NCI-H82 treated with DMSO at 0.1 percent for 48 hours (cell line): ENCODE measurements around the gene GLG1.
A peak's percentile ranks its signal among the peaks of the same experiment; 100 is the strongest.
"Not testable (repeated sequence)": the region's sequence is repeated elsewhere in the genome, so short reads cannot be mapped to it uniquely, and the experiment has no call there.

Experiments
- DNase-seq: peaks from one replicate; lab custom pipeline; 2025; ENCODE audit not compliant: unreplicated experiment; lab: John Stamatoyannopoulos, UW

Gene GLG1

DNA sequence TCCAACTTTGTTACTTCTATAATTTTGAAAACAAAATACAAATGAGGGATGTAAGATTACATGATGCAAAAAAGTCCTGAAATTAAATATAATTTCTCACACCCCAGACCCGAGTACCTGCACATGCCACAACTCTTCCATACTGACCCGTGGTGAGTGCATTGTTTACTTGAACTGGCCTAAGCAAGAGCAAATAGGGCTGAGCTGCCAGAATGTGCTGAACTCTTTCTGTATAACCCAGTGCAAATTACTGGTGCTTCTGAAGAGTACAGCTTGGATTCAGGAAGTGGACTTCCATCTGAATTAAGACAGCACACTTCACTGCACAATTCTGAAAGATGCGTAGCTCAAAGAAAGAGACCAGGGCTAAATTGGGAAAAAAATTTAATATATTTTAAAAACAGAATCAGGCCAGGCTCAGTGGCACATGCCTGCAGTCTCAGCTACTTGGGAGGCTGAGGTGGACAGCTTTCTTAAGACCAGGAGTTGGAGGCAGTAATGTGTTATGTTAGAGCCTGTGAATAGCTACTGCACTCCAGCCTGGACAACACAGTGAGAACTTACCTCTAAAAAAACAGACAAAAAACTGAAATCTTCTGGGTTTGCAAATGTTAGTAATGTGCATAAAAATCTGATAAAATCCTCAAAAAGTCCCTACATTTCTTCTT lies 63.9 kb downstream of the GLG1 start:
- not testable (repeated sequence) for DNase-seq

DNA sequence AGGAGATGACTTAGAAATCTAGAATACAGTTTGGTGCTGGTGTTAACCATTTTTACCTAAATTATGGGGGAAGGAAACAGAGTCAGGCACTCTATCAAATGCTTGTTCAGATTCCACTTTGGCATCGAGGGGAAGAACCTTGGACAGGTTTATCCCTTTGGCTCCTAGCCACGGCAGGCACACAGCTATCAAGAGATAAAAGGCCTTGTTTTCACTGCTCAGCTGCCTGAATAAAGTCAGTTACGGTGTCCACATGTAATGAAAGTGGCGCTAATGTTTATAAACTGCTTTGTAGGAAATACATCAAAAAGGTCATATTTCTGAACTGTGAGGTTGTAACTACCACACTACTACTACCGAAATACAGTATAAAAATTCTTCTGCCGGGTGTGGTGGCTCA lies 66.3 kb downstream of the GLG1 start:
- DNase-seq, result not testable (repeated sequence)

DNA sequence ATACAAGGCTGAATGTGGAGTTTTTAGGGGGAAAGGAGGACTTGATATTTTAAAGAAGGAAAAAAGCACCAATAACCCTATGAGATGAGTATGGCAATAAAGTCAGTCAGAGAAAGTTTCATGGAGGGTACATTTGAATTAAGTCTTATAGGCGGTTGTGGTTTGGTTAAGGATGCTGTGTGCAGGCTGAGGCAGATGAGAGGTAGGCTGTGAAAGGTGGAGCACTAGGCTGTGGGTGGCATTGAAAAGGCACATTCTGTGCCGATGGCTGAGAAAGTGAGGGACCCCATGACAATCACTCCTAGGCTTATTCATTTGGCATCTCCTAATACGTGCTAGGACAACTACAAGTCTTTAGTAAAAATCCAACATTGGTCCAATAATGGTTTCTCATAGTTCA lies 68.1 kb downstream of the GLG1 start:
- DNase-seq, result not testable (repeated sequence)

DNA sequence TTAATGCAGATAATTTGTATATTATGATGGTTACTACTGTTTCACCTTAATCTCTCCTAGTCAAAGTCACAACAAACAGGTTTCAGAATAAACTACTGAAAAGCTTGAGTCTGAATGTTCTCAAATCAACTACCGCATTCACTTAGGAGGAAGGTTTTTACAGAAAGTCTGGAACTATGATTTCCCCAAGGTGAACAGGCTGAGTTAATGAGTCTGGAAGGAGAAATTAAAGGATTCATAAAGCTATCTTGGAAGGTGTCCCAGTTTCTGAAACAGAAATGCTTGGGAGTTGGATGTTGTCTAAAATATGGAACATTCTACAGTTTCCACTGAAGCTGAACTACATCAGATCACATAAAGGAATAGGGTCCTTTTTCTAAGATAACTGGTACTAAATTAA lies 69.2 kb downstream of the GLG1 start:
- not testable (repeated sequence) for DNase-seq

DNA sequence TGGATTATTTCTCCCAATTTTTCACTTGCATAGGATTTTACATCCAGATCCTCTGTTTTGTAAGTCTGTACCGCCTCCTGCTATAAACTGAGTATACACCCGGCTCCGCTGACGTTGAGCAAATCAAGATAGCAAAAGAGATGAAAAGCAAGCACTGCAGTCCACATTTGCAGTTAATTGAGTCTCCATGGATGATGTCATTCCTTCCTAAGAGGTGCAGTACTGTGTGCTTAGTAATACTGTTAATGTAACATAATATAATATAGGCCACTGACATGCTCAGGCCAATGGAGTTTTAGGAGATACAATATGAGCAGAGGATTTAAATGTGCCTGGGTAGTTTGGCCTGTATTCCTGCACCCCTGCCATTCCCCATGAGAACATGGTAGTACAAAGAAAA lies 72.3 kb downstream of the GLG1 start:
- not testable (repeated sequence) for DNase-seq

GRCh38 chr16:74524926-74525325 lies 82.0 kb downstream of the GLG1 start:
- DNase-seq, result no peak

GRCh38 chr16:74524117-74524516 lies 82.8 kb downstream of the GLG1 start:
- no peak for DNase-seq

DNA sequence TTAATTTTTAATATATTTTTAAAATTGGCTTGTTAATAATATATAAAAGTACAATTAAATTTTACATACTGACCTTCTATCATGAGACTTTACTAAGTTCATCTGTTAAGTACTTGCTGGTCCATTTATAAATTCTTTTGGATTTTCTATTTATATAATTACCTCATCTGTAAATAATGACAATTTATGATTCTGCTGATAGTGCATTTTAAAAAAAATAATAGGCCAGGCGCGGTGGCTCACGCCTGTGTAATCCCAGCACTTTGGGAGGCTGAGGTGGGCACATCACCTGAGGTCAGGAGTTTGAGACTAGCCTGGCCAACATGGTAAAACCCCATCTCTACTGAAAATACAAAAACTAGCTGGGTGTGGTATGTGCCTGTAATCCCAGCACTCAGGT lies 83.2 kb downstream of the GLG1 start:
- not testable (repeated sequence) for DNase-seq

DNA sequence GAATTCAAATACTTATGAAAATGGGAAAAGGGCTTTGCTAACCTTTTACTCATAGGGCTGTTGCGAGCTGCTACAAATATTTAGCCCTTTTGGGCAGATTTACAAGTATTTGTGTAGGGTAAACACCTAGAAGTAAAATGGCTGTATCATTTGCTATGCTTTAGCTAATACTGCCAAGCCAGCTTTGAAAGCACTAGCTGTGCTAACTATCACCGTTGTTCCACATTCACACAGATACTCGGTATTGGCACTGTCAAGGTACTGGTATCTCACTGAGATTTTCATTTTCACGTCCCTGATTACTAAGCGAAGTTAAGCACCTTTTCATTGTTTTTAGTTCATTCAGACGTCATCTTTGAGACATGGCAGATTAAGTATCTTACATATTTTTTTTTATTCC lies 84.8 kb downstream of the GLG1 start:
- DNase-seq, result no peak

DNA sequence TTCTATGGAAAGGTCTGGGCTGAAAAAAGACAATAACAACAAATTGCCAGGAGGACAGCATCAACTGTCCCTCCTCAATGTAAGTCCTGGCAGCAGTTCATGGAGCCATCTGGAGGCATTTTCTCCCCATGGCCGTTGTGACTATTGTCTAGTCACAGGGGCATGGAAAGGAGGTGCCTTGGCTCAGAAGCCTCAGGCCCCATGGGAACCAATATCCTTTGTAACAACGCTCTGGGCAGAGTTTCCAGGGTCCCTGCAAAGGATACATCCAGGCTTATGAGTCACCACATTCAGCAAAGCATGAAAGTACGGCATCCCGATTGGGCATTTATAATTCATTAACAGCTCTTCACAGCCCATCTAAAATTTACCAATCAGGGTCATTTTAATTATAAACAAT lies 85.2 kb downstream of the GLG1 start:
- DNase-seq, result no peak

DNA sequence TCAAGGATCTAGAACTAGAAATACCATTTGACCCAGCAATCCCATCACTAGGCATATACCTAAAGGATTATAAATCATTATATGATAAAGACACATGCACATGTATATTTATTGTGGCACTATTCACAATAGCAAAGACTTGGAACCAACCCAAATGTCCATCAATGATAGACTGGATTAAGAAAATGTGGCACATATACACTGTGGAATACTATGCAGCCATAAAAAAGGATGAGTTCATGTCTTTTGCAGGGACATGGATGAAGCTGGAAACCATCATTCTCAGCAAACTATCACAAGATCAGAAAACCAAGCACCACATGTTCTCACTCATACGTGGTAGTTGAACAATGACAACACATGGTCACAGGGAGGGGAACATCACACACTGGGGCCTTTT lies 88.0 kb downstream of the GLG1 start:
- not testable (repeated sequence) for DNase-seq

- no peak for DNase-seq
Observed at GRCh38 chr16:74511961-74512360, 95.0 kb downstream of the GLG1 start.

- no peak for DNase-seq
Observed at GRCh38 chr16:74505011-74505410, 101.9 kb downstream of the GLG1 start.

DNA sequence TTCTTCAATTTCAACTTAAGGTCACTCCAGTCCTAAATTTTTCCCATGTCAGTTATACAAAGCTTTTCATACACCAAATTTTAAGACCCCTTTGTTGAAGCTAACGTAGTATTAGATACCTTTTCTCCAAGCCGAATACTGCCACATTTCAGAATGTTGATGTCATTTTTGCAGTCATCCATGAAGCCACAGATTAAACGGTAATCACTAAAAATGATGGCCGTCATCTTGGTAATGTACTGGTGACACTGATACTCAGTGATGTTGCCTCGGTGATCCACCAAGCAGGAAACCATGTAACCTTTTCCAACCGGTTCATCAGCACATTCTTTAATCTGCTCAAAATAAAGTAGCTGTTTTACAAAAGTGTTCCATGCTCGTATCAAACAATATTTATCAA lies 103.5 kb downstream of the GLG1 start:
- DNase-seq, result no peak

- no peak for DNase-seq
Observed at GRCh38 chr16:74501484-74502478, 105.1 kb downstream of the GLG1 start.

- no peak for DNase-seq
Observed at GRCh38 chr16:74500907-74501306, 106.0 kb downstream of the GLG1 start.

- no peak for DNase-seq
Observed at GRCh38 chr16:74499114-74499513, 107.8 kb downstream of the GLG1 start.

DNA sequence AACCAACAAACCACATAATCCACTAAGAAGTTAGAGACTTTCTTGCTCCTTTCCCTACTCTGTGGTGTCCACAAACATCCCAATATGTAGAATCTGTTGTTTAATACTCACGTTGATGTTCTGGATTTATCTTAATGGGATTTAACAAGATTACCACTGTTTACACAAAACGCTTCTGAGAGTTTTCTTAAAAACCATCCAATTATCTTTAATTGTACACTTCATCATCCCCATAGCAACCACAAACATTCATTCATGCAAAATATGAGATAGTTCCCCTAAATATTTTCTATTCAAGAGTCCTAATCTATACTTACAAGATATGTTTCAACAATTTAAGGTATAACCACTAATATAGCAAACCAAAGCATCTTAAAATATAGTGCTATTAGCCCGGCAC lies 109.2 kb downstream of the GLG1 start:
- peak; percentile 93 for DNase-seq

GRCh38 chr16:74496054-74496453 lies 110.9 kb downstream of the GLG1 start:
- DNase-seq, result no peak

DNA sequence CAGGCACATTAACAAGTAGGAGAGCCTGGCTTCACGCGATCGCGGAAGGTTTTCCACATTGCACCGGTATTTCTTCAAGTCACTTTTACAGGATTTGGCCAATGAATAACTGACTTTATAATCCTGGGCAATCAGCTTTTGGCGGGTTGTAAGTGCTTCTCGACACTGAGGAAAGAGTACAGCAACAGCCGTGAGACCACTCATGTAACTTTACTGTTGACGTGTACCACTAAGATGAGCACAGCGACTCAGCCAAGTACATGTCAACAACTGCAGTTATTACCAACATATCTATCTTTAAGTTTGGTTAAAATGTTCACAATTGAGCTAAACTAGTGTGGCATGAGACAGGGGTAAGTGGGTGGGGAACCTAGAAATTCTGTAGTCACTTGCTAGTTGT lies 113.9 kb downstream of the GLG1 start:
- DNase-seq, result no peak

DNA sequence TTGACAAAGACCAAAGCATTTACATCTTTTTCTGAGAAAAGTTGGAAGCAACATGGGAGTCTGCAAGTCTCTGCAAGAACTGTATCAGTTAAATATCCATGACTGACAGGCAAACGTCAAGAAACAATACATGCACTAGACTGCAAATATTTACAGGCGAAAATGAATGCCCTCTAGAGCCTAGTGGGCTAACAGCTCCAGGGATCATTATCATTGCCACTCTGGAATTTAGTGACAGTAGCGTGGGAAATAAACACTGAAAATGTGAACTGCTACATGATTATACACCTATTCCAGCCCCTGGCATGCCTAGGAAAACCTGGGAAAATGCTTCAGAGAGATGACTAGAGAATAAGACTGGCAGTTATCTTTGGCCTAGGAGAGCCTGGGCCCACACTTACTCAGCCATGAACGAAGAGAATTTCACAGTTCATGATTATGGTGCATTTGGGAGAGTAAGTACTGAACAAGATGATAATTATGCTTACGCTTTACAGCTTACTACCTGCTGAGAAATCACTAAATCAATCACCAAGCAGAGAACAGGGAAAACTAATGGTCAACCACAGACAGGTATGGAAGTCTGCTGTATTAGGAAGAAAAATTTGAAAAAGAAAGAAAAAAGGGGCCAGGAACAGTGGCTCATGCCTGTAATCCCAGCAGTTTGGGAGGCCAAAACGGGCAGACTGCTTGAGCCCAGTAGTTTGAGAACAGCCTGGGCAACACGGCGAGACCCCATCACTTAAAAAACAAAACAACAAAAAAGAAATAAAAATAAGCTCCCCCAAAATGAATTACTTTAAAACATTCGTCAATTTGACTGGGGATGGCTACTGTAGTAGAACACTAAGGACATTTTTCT lies 119.0 kb downstream of the GLG1 start:
- DNase-seq, result no peak
